Measurements from ENCODE around the gene PACRG.

DNA sequence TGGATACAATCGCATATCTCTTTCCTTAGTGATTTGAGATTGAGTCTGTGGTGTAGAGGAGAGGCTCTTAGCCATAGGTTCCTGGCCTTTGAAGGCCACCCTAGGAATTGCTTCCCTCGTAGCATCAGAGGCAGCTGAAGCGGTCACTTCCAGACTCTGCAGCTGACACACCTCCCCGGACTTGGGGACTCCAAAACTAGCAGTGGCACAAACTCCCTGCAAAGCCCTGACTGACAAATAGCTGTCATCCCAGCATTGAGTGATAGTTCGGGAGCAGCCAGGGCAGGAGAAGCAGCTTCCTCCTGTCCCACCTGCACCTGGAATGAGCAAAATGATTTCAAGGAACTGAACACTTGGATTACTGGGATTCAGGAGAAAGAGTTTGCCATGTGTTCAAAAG is 586.2 kb downstream of the PACRG start:
- TF ChIP-seq POLR2A (IDR thresholded peaks at IDR 0.05; ENCODE audit: low read depth, low read length): no peak
- TF ChIP-seq TAF1 (IDR thresholded peaks at IDR 0.05; ENCODE audit: borderline replicate concordance, low read depth, low read length): no peak
- TF ChIP-seq POLR2AphosphoS5 (IDR thresholded peaks at IDR 0.05; ENCODE audit: low read depth, low read length): no peak

Data from GM12892 (cell line).